Measurements from ENCODE around the gene TRABD2B. TPM values are rescaled to one million over a fixed set of nuclear protein-coding genes. Genes with fewer than 3 reads are reported as not detected.

TRABD2B gene
- total RNA-seq, 2 donors from 2014 or later = 2.6 to 4.3 TPM

DNA sequence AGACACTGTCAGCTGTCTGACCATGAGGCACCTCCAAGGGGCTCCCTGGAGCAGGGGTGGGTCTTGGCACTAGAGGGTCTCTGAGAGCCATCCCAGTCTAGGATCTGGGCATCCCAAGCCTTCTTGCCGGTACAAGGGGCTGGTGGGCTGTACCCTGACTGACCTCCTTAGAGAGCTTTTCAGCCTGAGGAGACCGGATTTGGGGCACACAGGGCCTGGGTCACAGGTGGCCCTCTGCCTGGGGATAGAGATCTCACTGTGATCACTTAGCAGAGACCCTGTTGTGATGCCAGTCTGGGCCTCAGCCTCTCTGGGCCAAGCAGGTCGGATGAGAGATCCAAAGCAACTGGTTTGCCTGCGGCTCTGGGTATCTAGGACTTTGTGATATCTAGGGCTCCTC is 227.2 kb downstream of the TRABD2B start:
- no peak overlapping the region for H3K27ac ChIP-seq
- H3K27me3 ChIP-seq = no peaks in the 10 kb centered on the region
- no peaks in the 10 kb centered on the region for H3K36me3 ChIP-seq (replicated peaks in 1 of 2; ENCODE audit: insufficient read depth in 1 of 2, low read depth in 2 of 2)
- no peak for DNase-seq
- H3K4me3 ChIP-seq = no peak overlapping the region
- no peaks in the 10 kb centered on the region for H3K9me3 ChIP-seq
- intact Hi-C loops (cut with DNase I) = no loop called here
- peaks cover 24% of the 10 kb centered on the region for H3K4me1 ChIP-seq
- 95 to 100% methylated on average over 1 to 4 of the region's 4 CpGs for WGBS, 2 donors
- ATAC-seq = no peak
- TF ChIP-seq, protein P1, sequence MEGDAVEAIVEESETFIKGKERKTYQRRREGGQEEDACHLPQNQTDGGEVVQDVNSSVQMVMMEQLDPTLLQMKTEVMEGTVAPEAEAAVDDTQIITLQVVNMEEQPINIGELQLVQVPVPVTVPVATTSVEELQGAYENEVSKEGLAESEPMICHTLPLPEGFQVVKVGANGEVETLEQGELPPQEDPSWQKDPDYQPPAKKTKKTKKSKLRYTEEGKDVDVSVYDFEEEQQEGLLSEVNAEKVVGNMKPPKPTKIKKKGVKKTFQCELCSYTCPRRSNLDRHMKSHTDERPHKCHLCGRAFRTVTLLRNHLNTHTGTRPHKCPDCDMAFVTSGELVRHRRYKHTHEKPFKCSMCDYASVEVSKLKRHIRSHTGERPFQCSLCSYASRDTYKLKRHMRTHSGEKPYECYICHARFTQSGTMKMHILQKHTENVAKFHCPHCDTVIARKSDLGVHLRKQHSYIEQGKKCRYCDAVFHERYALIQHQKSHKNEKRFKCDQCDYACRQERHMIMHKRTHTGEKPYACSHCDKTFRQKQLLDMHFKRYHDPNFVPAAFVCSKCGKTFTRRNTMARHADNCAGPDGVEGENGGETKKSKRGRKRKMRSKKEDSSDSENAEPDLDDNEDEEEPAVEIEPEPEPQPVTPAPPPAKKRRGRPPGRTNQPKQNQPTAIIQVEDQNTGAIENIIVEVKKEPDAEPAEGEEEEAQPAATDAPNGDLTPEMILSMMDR (IDR thresholded peaks at IDR 0.05) = no peak
- no peak for TF ChIP-seq POLR2A (IDR thresholded peaks at IDR 0.05)

DNA sequence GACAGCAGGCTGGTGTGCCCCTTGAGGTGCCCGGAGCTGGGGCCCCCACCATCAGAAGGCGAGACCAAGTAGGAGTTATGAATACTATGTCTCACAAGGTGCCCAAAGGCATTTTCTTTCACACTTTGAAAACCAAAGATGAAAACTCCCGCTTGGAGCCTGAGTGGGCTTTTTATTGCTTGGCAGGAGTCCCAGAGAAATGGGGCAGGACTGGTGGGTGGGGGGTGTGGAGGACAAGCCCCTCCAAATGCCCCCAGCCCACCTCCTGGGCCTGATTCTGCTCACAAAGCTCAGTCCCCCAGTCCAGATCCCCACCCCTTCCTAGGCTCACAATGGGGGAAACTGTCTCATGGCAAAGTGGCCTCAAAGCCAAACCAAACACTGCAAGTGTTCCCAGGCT is 227.9 kb downstream of the TRABD2B start:
- Histone ChIP-seq H3K27me3 (no peaks in the 10 kb centered on the region), H3K4me1 (peaks cover 24% of the 10 kb centered on the region), H3K4me3 (no peak overlapping the region), H3K27ac (no peak overlapping the region), H3K9me3 (no peaks in the 10 kb centered on the region), H3K36me3 (replicated peaks in 1 of 2; ENCODE audit: insufficient read depth in 1 of 2, low read depth in 2 of 2) (no peaks in the 10 kb centered on the region)
- ATAC-seq = no peak
- DNase-seq = no peak
- WGBS, 2 donors = 65 to 77% methylated on average over 3 of the region's 3 CpGs
- TF ChIP-seq, protein P1 (IDR thresholded peaks at IDR 0.05) = no peak
- TF ChIP-seq POLR2A (IDR thresholded peaks at IDR 0.05) = no peak
- intact Hi-C loops (cut with DNase I) = no loop called here

DNA sequence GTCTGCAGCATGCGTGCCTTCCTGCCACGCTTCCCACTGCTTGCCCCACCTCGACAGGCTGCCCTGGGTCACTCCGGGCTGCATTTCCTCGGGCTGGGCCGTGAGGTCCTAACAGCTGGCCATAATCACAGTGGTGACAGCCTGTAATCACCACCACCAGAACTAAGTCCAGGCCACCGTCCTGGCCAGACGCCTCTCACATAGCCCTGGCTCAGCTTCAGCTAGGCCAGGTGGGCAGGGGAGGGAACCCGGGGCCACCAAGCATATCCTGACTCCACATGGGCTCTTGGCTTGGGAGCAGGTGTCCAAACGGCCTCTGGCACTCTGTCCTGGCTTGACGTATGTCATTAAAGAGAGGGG is 229.5 kb downstream of the TRABD2B start:
- TF ChIP-seq, protein P1 (IDR thresholded peaks at IDR 0.05) = no peak
- TF ChIP-seq POLR2A (IDR thresholded peaks at IDR 0.05) = no peak
- Histone ChIP-seq H3K4me3 (no peak overlapping the region), H3K9me3 (no peaks in the 10 kb centered on the region), H3K27me3 (no peaks in the 10 kb centered on the region), H3K36me3 (replicated peaks in 1 of 2; ENCODE audit: insufficient read depth in 1 of 2, low read depth in 2 of 2) (no peaks in the 10 kb centered on the region), H3K4me1 (peaks cover 24% of the 10 kb centered on the region), H3K27ac (peak overlapping the region in 1 of 4 donors; percentile 41)
- DNase-seq (peak in 2 of 4 donors; percentile 32 to 67), ATAC-seq (peak; percentile 25)
- intact Hi-C loops (cut with DNase I) = no loop called here
- WGBS, 2 donors = 50 to 66% methylated on average over 5 to 11 of the region's 11 CpGs

DNA sequence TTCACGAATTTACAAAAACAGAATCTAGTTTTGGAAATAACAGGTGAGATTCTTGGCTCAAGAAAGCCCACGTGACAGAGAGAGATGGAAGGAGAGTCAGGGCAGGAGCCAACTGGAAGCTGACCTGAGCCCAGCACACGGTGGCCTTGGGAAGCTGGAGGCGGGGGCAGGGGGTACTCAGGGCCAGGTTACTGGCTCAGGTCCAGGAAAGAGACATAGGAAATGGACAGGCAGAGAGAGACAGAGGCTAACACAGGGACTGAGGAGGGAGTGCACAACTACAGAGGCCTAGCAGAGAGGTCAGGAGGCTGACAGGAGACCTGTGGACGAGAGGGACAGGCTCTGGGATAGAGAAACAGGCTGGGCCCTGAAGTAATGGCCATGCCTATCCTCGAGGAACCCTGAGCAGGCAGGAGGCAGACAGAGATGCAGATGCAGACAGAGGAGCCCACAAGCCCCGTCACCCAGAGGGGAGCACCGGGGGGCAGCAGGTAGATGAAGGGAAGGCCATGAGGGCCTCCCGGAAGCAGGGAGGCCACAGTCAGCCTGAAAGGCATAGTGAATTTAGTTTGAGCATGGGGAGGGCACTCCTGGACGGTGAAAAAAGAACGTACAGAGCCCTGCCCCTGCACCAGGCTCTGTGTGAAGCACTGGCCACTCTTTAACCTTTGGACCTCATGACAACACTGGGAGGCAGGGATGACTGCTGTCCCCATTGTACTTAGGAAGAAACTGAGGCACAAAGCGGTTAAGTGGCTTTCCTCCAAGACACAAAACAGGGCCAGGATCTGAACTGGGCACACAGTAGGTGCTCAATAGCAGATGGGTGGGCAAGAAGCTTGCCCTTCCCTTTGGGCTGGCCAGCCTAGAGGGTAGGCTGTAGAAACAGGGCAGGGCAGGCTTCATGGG is 230.1 kb downstream of the TRABD2B start:
- Histone ChIP-seq H3K27me3 (no peaks in the 10 kb centered on the region), H3K4me3 (no peak overlapping the region), H3K9me3 (no peaks in the 10 kb centered on the region), H3K27ac (peak overlapping the region in 1 of 4 donors; percentile 41), H3K36me3 (replicated peaks in 1 of 2; ENCODE audit: insufficient read depth in 1 of 2, low read depth in 2 of 2) (no peaks in the 10 kb centered on the region), H3K4me1 (peaks cover 24% of the 10 kb centered on the region)
- ATAC-seq (peak; percentile 59), DNase-seq (peak; percentile 31 to 64 (median 64))
- intact Hi-C loops (cut with DNase I) = no loop called here
- TF ChIP-seq POLR2A (IDR thresholded peaks at IDR 0.05) = no peak
- TF ChIP-seq, protein P1 (IDR thresholded peaks at IDR 0.05) = no peak
- 40 to 54% methylated on average over 12 of the region's 12 CpGs for WGBS, 2 donors

All from body of pancreas (tissue), 4 donors.